ENCODE data around the gene NKG7. TPM values are rescaled to one million over a fixed set of nuclear protein-coding genes. Genes with fewer than 3 reads are reported as not detected.

NKG7 gene
- total and polyA plus RNA-seq, 2 of the 13 experiments (the other 11 are each of a cell fraction or from before 2014, with no cell fraction given) = 0.40 TPM; not detected in 1

- TF ChIP-seq IRF9 (CRISPR knock-in tag; IDR thresholded peaks at IDR 0.05; ENCODE audit: borderline replicate concordance) (no peak), ZNF773 (CRISPR knock-in tag; IDR thresholded peaks at IDR 0.05; ENCODE audit: borderline replicate concordance) (no peak), ELF3 (CRISPR knock-in tag; IDR thresholded peaks at IDR 0.05) (peak; percentile 67; the same call in 1 of the 2 replicates), IKZF1 (IDR thresholded peaks at IDR 0.05) (no peak), PHF20 (CRISPR knock-in tag; IDR thresholded peaks at IDR 0.05) (no peak), ZNF253 (CRISPR knock-in tag; IDR thresholded peaks at IDR 0.05; ENCODE audit: borderline replicate concordance) (no peak), MAX (IDR thresholded peaks at IDR 0.05) (peak; percentile 56; the same call in 1 of the 2 replicates), SOX6 (IDR thresholded peaks at IDR 0.05) (no peak), SOX6 (CRISPR knock-in tag; IDR thresholded peaks at IDR 0.05) (peak; percentile 86), ZNF329 (CRISPR knock-in tag; IDR thresholded peaks at IDR 0.05; ENCODE audit: low read depth) (no peak), ZMAT3 (CRISPR knock-in tag; conservative IDR thresholded peaks at IDR 0.05) (no peak), ZNF629 (CRISPR knock-in tag; conservative IDR thresholded peaks at IDR 0.05) (peak; percentile 43), BCL6 (CRISPR knock-in tag; IDR thresholded peaks at IDR 0.05) (peak; percentile 87), ZNF337 (CRISPR knock-in tag; IDR thresholded peaks at IDR 0.05; ENCODE audit: borderline replicate concordance, low read depth) (no peak), ZNF276 (CRISPR knock-in tag; IDR thresholded peaks at IDR 0.05; ENCODE audit: low read depth) (no peak), ZNF615 (CRISPR knock-in tag; IDR thresholded peaks at IDR 0.05; ENCODE audit: borderline replicate concordance) (no peak), ZNF777 (CRISPR knock-in tag; IDR thresholded peaks at IDR 0.05) (no peak), PRPF4 (IDR thresholded peaks at IDR 0.05; ENCODE audit: low read depth, low read length, poor library complexity, severe bottlenecking) (no peak), ZNF326 (CRISPR knock-in tag; IDR thresholded peaks at IDR 0.05; ENCODE audit: borderline replicate concordance) (no peak), ZNF572 (CRISPR knock-in tag; IDR thresholded peaks at IDR 0.05) (no peak), CERS6 (CRISPR knock-in tag; IDR thresholded peaks at IDR 0.05) (no peak), RBM39 (IDR thresholded peaks at IDR 0.05; ENCODE audit: low read depth, low read length, poor library complexity, severe bottlenecking) (no peak), ATF6 (CRISPR knock-in tag; conservative IDR thresholded peaks at IDR 0.05) (no peak), ZNF350 (CRISPR knock-in tag; IDR thresholded peaks at IDR 0.05; ENCODE audit: borderline replicate concordance, low read depth) (no peak; the same call in 1 of the 2 replicates), SP2 (CRISPR knock-in tag; IDR thresholded peaks at IDR 0.05) (no peak)
Observed at GRCh38 chr19:51356159-51356801, 16.2 kb downstream of the NKG7 start (continued).

Measured in HepG2 (cell line).